ENCODE data around the gene OLFML1.

DNA sequence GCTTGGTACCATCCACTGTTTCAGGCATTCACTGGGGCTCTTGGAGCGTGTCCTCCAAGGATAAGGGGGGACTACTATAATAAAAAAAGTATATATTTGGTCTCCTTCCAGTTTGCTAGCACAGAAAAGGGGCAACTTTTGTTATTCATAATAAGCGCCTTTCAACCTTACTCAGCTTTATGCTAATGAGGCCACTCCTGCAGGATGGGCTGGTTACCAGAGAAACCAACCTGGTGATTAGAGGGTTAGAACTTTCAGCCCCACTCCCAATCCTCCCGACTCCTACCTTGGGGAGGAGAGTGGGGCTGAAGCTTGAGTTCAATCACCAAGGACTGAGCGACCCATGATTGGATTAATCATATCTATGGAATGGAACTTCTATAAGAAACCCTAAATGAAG lies 60.3 kb downstream of the OLFML1 start:
- TF ChIP-seq, protein P1, sequence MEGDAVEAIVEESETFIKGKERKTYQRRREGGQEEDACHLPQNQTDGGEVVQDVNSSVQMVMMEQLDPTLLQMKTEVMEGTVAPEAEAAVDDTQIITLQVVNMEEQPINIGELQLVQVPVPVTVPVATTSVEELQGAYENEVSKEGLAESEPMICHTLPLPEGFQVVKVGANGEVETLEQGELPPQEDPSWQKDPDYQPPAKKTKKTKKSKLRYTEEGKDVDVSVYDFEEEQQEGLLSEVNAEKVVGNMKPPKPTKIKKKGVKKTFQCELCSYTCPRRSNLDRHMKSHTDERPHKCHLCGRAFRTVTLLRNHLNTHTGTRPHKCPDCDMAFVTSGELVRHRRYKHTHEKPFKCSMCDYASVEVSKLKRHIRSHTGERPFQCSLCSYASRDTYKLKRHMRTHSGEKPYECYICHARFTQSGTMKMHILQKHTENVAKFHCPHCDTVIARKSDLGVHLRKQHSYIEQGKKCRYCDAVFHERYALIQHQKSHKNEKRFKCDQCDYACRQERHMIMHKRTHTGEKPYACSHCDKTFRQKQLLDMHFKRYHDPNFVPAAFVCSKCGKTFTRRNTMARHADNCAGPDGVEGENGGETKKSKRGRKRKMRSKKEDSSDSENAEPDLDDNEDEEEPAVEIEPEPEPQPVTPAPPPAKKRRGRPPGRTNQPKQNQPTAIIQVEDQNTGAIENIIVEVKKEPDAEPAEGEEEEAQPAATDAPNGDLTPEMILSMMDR (IDR thresholded peaks at IDR 0.05), result no peak
- TF ChIP-seq POLR2A (IDR thresholded peaks at IDR 0.05), result no peak

Measured in uterus (tissue), 2 donors.